Type B pancreatic cell (in vitro differentiated cells): ENCODE measurements around the gene IRGC. TPM values are rescaled to one million over a fixed set of nuclear protein-coding genes. Genes with fewer than 3 reads are reported as not detected.
"Not testable (repeated sequence)": the region's sequence is repeated elsewhere in the genome, so short reads cannot be mapped to it uniquely, and the experiment has no call there.

Experiments
- DNase-seq: peaks from one replicate; pipeline ENCODE4 v3.0.0; 2021; ENCODE audit warnings: mixed read lengths; ENCODE audit not compliant: unreplicated experiment; ENCODE audit errors: extremely low spot score
- H3K27ac Mint-ChIP-seq: 2 replicates; pipeline ENCODE4 v1.8.0; 2021; ENCODE audit warnings: mild to moderate bottlenecking, mixed read lengths
- H3K27me3 Mint-ChIP-seq: 2 replicates; pipeline ENCODE4 v1.8.0; 2021; ENCODE audit warnings: mixed read lengths
- H3K36me3 Mint-ChIP-seq: 2 replicates; pipeline ENCODE4 v1.8.0; 2021; ENCODE audit warnings: mixed read lengths
- H3K4me1 Mint-ChIP-seq: one replicate; pipeline ENCODE4 v1.8.0; 2021; ENCODE audit warnings: mixed read lengths; ENCODE audit not compliant: unreplicated experiment
- H3K4me3 Mint-ChIP-seq: 2 replicates; pipeline ENCODE4 v1.8.0; 2021; ENCODE audit warnings: mild to moderate bottlenecking, mixed read lengths
- H3K9me3 Mint-ChIP-seq: 2 replicates; pipeline ENCODE4 v1.8.0; 2021; ENCODE audit warnings: mixed read lengths
- CTCF ChIP-seq: fragments of 200-600 bp; sonication (generic); conservative IDR thresholded peaks from 2 replicates; pipeline ENCODE4 v1.5.0; 2021; ENCODE audit warnings: antibody characterized with exemption, mild to moderate bottlenecking
- total RNA-seq: library from RNA; stranded (reverse); gene quantifications from 2 replicates; pipeline ENCODE4 v1.2.1, GENCODE V29; 2021; ENCODE audit warnings: low replicate concordance

Gene IRGC
- total RNA-seq, 1 donor from 2014 or later: not detected

- H3K4me1 Mint-ChIP-seq: peaks cover 15% of the 10 kb centered on the region
- no peaks in the 10 kb centered on the region for H3K36me3 Mint-ChIP-seq
- H3K27ac Mint-ChIP-seq: no peak overlapping the region
- no peaks in the 10 kb centered on the region for H3K9me3 Mint-ChIP-seq
- TF ChIP-seq CTCF: no peak
- no peak for DNase-seq
- H3K27me3 Mint-ChIP-seq: no peaks in the 10 kb centered on the region
- H3K4me3 Mint-ChIP-seq: no peak overlapping the region
Observed at GRCh38 chr19:43763473-43763939, 47.6 kb downstream of the IRGC start.

GRCh38 chr19:43764684-43765083, 48.8 kb downstream of the IRGC start:
- not testable (repeated sequence) for H3K4me1 Mint-ChIP-seq, H3K36me3 Mint-ChIP-seq, H3K27me3 Mint-ChIP-seq, DNase-seq, H3K4me3 Mint-ChIP-seq, H3K9me3 Mint-ChIP-seq
- peak overlapping the region; percentile 79 for H3K27ac Mint-ChIP-seq

DNA sequence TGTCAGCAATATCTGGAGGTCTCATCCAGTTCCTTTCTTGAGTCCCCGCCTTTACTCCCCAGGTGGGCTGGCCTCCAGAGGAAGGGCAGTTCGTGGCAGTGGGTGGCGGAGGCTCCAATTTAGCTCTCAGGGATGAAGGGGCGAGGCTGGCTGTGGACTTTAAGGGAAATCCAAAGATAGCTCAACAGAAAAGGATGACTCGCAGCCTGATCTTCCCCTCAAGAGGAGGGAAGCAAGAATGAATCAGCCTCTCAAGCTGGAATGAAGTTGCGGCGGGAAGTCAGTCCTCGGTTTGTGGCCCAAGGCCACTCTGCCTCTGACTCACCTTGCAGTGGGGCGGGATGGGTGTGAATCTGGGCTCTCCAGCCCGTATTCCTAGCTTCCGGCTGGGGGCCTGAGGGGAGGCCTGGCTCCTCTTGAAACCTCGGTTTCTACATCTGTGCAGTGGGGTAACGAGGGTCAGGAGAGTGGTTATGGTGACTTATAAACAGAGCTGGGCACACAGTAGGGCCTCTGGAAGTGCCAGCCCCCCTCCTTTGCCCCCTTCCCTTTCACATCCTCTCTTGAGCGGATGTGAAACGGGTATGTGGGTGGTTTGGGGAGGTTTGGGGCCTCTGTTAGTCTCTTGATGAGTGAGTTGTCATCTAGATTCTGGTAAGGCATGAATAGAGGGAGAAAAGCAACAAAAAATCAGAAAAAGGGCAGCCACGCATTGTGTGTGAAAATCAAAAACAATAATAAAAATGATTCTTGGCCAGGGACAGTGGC, 49.4 kb downstream of the IRGC start:
- Mint-ChIP-seq H3K27me3 (peaks cover 7% of the 10 kb centered on the region), H3K4me3 (no peak overlapping the region), H3K27ac (peak overlapping the region; percentile 79), H3K36me3 (no peaks in the 10 kb centered on the region), H3K9me3 (no peaks in the 10 kb centered on the region), H3K4me1 (peaks cover 6% of the 10 kb centered on the region)
- no peak for DNase-seq
- TF ChIP-seq CTCF: no peak

- no peak for DNase-seq
- Mint-ChIP-seq H3K36me3 (no peaks in the 10 kb centered on the region), H3K27me3 (peaks cover 12% of the 10 kb centered on the region), H3K4me3 (no peak overlapping the region), H3K4me1 (peaks cover 6% of the 10 kb centered on the region), H3K27ac (no peak overlapping the region), H3K9me3 (no peaks in the 10 kb centered on the region)
- TF ChIP-seq CTCF: no peak
Observed at GRCh38 chr19:43766755-43767043, 50.8 kb downstream of the IRGC start.

DNA sequence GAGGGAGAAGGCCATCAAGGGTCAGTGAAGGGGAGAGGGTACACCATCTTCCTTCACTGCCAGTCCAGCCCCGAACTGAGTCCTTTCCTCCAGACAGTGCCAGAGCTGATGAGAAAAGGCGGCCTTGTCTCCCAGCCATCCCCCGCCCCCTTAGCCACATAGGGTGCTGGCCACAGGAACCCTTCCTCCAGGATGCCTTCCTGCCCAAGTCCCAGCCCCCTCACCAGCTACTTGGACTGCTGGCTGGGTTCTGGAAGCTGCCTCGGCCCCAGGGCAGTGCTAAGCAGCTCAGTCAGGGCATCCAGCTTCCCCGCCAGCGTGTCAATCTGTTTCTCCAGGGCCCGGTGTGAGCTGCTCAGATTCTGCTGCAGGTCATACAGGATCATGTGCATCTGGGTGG, 51.4 kb downstream of the IRGC start:
- Mint-ChIP-seq H3K9me3 (no peaks in the 10 kb centered on the region), H3K4me1 (peaks cover 6% of the 10 kb centered on the region), H3K27me3 (peaks cover 13% of the 10 kb centered on the region), H3K36me3 (no peaks in the 10 kb centered on the region), H3K4me3 (no peak overlapping the region), H3K27ac (no peak overlapping the region)
- DNase-seq: no peak
- no peak for TF ChIP-seq CTCF

DNA sequence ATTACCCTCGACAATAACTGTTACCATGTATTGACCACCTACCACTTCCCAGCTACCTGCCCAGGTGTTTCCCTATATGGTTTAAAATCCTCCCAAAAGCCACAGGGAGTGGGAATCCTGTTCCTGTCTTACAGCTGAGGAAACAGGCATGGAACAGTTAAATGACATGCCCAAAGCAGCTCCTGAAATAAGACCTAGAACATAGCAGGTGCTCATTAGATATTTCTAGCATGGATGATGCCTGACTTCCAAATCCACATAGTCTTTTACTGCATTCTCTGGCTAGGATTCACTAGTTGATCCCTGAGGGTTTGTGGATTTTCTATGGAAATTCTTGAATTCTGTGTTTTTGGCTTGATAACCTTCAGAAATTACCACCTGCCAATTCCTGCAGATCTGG, 51.9 kb downstream of the IRGC start:
- Mint-ChIP-seq H3K27ac (no peak overlapping the region), H3K4me3 (no peak overlapping the region), H3K27me3 (peaks cover 18% of the 10 kb centered on the region), H3K4me1 (peaks cover 6% of the 10 kb centered on the region), H3K9me3 (no peaks in the 10 kb centered on the region), H3K36me3 (no peaks in the 10 kb centered on the region)
- no peak for TF ChIP-seq CTCF
- DNase-seq: no peak
